HG02763 (cell line): ENCODE measurements around the gene HEMK1.
A peak's percentile ranks its signal among the peaks of the same experiment; 100 is the strongest.

Experiments
- ATAC-seq: cut with Tn5 transposase; IDR thresholded peaks from one replicate; pipeline ENCODE4 v1.9.1; 2021; ENCODE audit warnings: mild to moderate bottlenecking, moderate library complexity; ENCODE audit not compliant: unreplicated experiment

HEMK1 gene

GRCh38 chr3:50612234-50612882, 43.0 kb downstream of the HEMK1 start:
- ATAC-seq = no peak

- ATAC-seq = no peak
Observed at GRCh38 chr3:50612970-50613846, 43.9 kb downstream of the HEMK1 start.

GRCh38 chr3:50615190-50615589, 45.9 kb downstream of the HEMK1 start:
- no peak for ATAC-seq

- peak; percentile 30 for ATAC-seq
Observed at GRCh38 chr3:50616003-50616769, 46.9 kb downstream of the HEMK1 start.

- ATAC-seq = peak; percentile 71
Observed at GRCh38 chr3:50616770-50617095, 47.4 kb downstream of the HEMK1 start.

DNA sequence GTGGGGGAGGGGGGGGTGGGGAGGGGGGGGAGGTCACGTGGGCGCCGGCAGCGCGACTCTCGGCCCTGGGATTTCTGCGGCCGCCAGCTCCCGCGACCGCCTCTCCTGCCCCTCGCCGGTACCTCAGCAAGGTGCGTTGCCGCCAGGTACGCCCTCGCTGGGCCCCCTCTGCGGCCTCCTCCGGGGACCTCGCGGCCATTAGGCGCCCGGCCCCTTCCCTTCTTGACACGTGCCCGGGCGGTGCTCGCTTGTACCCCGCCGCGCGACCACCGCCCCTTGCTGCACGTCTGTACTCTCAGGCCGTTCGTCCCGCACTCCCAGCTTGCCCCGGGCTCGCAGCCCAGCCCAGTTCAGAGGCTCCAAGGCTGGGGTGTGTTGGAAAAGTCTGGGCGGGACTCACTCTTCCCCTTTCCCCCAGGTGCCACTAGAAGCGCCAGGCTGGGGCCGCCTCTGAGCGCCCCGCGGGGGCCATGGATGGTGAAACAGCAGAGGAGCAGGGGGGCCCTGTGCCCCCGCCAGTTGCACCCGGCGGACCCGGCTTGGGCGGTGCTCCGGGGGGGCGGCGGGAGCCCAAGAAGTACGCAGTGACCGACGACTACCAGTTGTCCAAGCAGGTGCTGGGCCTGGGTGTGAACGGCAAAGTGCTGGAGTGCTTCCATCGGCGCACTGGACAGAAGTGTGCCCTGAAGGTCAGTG, 47.9 kb downstream of the HEMK1 start, which contains the start of gene MAPKAPK3:
TSS of gene MAPKAPK3 (plus strand) at position 56 of the 696 bp plus-strand sequence. CDS start at position 471, 415 bp downstream.
- ATAC-seq = peak; percentile 2

DNA sequence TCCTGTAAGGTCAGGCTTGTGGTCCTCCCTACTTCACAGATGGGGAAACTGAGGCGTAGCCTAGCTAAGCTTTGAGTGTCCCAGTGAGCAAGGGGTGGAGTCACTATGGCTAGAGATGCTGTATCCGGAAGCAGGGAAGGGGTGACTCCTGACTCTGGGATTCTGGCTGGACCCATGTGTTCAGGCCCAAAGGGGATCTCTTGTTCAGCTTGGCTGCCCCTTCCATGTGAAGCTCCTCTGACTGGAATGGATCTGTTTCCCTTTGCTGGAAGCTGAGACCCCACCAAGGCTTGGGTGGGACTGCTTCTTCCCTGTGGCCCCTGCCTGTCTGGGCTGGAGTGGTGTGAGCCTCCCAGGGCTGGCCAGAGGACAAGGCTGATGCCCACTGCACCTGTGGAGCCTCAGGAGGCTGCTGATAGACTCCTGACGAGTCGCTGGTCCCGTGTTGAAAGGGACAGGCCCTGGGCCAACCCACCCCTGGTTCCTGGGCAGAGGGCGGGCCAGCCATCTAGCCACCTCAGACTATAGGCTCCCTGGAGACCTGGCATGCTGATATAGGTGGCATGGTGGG, 48.7 kb downstream of the HEMK1 start:
- ATAC-seq = no peak

- no peak for ATAC-seq
Observed at GRCh38 chr3:50620420-50620819, 51.1 kb downstream of the HEMK1 start.

DNA sequence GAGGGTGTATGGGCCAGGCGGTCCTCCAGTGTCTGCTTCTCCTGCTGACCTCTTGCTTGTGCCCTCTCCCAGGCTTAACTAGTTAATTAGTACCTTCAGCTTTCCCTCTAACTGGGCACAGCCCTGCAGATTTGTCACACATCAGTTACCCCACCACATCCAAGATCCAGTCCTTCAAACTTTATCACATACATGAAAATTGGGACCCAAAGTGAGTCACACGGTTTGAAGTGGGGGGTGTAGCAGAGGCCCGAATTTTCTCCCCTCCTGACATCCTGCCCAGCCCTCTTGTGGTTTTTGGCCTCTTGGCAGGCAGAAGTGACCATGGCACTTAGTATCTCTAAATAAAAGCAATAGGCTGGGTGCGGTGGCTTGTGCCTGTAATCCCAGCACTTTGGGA, 51.5 kb downstream of the HEMK1 start:
- no peak for ATAC-seq

DNA sequence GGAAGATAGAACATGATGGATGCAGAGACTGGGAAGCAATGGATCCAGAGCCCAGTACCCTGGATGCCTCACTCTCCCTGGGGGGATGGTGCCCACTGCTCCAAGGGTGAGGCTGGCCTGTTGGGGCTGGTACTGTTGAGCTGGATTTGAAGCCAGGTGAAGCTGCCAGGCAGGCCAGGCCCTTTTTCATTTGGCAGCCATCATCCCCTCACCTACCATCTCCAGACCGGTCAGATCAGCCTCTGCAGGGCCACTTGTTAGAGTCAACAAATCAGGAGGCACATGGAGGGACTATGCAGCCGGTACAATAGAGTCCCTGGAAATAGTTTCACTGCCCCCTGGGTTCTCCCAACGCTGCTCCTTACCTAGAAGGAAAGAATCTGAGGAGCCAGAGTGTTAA, 53.6 kb downstream of the HEMK1 start:
- no peak for ATAC-seq

- ATAC-seq = peak; percentile 44
Observed at GRCh38 chr3:50623840-50624474, 54.6 kb downstream of the HEMK1 start.

GRCh38 chr3:50624634-50625033, 55.3 kb downstream of the HEMK1 start:
- no peak for ATAC-seq

DNA sequence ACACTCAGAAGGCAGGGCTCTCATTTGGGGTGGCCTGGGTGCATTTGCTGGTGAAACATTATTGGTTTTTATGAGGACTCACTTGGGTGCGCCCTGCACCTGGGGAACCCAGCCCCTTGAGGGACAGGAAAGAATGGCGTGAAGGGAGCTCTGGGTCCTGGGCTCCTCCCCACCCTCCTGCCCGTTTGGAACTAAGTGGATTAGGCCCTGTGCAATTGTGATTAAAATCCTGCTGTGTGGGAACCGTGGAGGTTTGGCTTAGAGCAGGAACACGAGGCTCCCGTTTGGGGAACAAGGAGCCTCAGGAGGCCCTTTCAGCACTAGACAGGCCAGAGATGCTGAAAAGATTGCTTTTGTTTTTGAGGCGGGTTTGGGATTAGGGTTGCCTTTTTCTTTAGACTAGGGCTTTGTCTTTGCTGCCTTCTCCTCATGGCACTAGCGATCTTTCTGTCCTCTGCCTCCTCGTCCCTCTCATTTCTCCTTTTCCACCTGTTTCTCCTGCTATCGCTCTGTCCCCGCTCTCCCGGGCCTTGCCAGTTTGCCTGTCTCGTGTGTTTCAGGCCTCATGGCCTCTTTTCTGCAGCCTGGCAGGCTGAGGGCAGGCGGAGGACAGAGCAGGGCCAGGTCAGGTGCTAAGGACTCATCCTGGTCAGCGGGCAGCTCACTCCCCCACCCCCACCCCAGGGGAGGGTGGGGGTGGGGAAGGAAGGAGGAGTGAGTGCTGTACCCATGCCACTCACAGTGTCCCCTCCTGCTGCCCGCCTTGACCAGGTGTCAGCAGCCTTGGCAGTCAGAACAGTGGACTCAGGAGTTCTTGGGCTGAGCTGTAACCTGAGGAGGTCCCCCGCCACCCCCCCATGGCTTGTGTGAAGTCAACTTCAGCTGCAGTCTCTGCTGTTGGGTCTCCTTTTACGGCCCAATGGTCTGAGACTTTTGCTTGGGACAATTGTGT, 56.2 kb downstream of the HEMK1 start:
- no peak for ATAC-seq

DNA sequence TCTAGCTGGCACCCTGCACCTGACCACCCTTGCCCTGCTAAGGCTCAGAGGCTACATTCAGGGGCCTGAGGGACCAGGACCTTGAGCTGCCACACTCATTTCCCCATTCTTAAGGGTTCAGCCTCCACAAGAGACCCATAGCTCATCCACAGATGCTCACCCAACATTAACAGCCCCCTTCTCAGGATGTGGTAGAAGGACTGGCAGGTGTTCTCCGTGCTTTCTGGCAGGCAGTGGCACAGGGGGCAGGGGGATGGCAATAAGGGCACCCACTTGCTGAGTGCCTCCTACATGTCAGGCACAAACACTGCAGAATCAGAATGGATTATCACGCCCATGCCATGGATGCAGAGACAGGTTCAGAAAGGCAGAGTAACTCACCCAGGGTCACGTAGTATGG, 57.1 kb downstream of the HEMK1 start:
- no peak for ATAC-seq

DNA sequence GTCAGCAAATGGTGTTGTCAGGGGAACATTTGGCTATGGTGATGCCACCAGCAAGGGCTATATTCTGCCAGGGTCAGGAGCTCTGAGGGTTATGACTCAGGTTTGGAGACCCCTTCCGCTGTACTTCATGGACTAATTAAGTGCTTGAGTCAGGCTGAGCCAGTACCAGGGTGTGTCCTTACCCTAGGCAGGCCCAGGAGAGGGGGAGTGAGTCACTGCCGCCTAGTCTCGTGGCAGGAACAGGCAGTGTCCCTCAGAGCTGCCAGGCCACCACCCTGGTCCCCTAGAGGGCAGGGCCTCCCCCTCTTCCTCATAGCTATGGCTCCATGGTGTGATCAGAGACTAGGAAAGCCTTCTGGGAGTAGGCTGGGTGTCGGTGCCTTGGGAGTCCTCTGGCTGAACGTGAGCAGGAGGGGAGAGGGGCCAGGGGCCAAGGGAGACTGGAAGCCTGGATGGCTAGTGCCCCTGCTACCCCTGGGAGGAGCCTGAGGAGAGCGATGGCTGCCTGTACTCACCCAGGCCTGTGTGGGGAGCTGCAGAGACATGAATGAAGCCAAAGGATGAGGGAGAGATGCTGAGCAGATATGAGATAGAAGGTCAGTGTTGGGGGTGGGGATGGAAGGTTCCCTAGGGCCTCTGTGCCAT, 58.2 kb downstream of the HEMK1 start:
- no peak for ATAC-seq

GRCh38 chr3:50628601-50629000, 59.3 kb downstream of the HEMK1 start:
- no peak for ATAC-seq

- ATAC-seq = no peak
Observed at GRCh38 chr3:50630394-50630793, 61.1 kb downstream of the HEMK1 start.

DNA sequence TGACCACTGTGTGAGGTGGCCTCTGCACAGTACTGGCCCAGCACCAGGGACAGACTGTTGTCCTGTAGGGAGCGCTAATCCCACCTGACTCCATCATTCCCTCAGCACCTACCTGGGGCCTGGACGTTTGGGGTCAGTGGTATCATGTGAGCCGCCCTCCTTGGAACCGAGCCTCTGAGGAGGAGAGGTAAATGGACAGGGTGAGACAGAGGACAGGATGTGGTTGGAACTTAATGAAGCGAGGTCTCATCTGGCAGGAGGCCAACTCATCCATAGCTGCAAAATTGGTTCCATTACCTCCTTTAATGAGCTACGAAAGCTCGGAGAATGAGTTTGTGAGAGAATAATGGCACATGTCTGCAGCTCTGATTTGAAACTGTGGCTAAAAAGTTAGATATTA, 61.6 kb downstream of the HEMK1 start:
- no peak for ATAC-seq

GRCh38 chr3:50632450-50632849, 63.1 kb downstream of the HEMK1 start:
- ATAC-seq = no peak
